Astrocyte (in vitro differentiated cells and primary cell): ENCODE measurements around the gene HNRNPUL1. TPM values are rescaled to one million over a fixed set of nuclear protein-coding genes. Genes with fewer than 3 reads are reported as not detected.

Experiments
- DNase-seq: peaks from one replicate; pipeline ENCODE4 v3.0.0-alpha.2; 2010; ENCODE audit warnings: low read depth
- FAIRE-seq: peaks from 2 replicates; lab custom pipeline; 2011; peaks lifted over from hg19 to GRCh38; lab: Jason Lieb, UNC
- H2AFZ ChIP-seq: 2 replicates; pipeline ENCODE4 v1.6.0; 2012; ENCODE audit warnings: low read depth, low read length, inconsistent platforms
- H3K27ac ChIP-seq: 2 replicates; pipeline ENCODE4 v1.5.1; 2011; ENCODE audit warnings: low read depth, low read length, inconsistent platforms
- H3K27me3 ChIP-seq: 2 replicates; pipeline ENCODE4 v1.6.0; 2011; ENCODE audit warnings: low read length, inconsistent platforms; ENCODE audit not compliant: insufficient read depth
- H3K36me3 ChIP-seq: 2 replicates; pipeline ENCODE4 v1.5.1; 2011; ENCODE audit warnings: low read length, inconsistent platforms; ENCODE audit not compliant: insufficient read depth
- H3K4me1 ChIP-seq: 2 replicates; pipeline ENCODE4 v1.5.1; 2011; ENCODE audit warnings: low read length, inconsistent platforms; ENCODE audit not compliant: insufficient read depth
- H3K4me2 ChIP-seq: 2 replicates; pipeline ENCODE4 v1.6.0; 2012; ENCODE audit warnings: low read length, inconsistent platforms
- H3K4me3 ChIP-seq: 2 replicates; pipeline ENCODE4 v1.5.1; 2011; ENCODE audit warnings: low read depth, mild to moderate bottlenecking, low read length, inconsistent platforms; ENCODE audit not compliant: insufficient read depth
- H3K79me2 ChIP-seq: 2 replicates; pipeline ENCODE4 v1.6.0; 2012; ENCODE audit warnings: mild to moderate bottlenecking, low read length, inconsistent platforms; ENCODE audit not compliant: insufficient read depth
- H3K9ac ChIP-seq: 2 replicates; pipeline ENCODE4 v1.6.0; 2012; ENCODE audit warnings: mild to moderate bottlenecking, low read length, inconsistent platforms
- H3K9me3 ChIP-seq: 2 replicates; pipeline ENCODE4 v1.5.1; 2012; ENCODE audit warnings: low read depth, mild to moderate bottlenecking, low read length, inconsistent platforms; ENCODE audit not compliant: insufficient read depth
- H4K20me1 ChIP-seq: 2 replicates; pipeline ENCODE4 v1.6.0; 2012; ENCODE audit warnings: low read length, inconsistent platforms; ENCODE audit not compliant: insufficient read depth
- H3K27ac Mint-ChIP-seq: one replicate; pipeline ENCODE4 v1.8.0; 2021; ENCODE audit warnings: mild to moderate bottlenecking, mixed read lengths; ENCODE audit not compliant: unreplicated experiment
- H3K27me3 Mint-ChIP-seq: one replicate; pipeline ENCODE4 v1.8.0; 2021; ENCODE audit warnings: low read depth, mixed read lengths; ENCODE audit not compliant: unreplicated experiment
- H3K36me3 Mint-ChIP-seq: one replicate; pipeline ENCODE4 v1.8.0; 2021; ENCODE audit warnings: low read depth, mixed read lengths; ENCODE audit not compliant: unreplicated experiment
- H3K4me1 Mint-ChIP-seq: one replicate; pipeline ENCODE4 v1.8.0; 2021; ENCODE audit warnings: low read depth, mixed read lengths; ENCODE audit not compliant: unreplicated experiment
- H3K4me3 Mint-ChIP-seq: one replicate; pipeline ENCODE4 v1.8.0; 2021; ENCODE audit warnings: mild to moderate bottlenecking, moderate library complexity, mixed read lengths; ENCODE audit not compliant: unreplicated experiment
- H3K9me3 Mint-ChIP-seq: one replicate; pipeline ENCODE4 v1.8.0; 2021; ENCODE audit warnings: mild to moderate bottlenecking, mixed read lengths; ENCODE audit not compliant: unreplicated experiment
- CTCF ChIP-seq: IDR thresholded peaks from 2 replicates; pipeline ENCODE4 v1.5.1; 2011; ENCODE audit warnings: low read depth, mild to moderate bottlenecking, inconsistent platforms, low read length, moderate library complexity; ENCODE audit not compliant: insufficient read depth
- EZH2 ChIP-seq: IDR thresholded peaks from 2 replicates; pipeline ENCODE4 v1.6.1; 2012; ENCODE audit warnings: mild to moderate bottlenecking, low read length, inconsistent platforms; ENCODE audit not compliant: insufficient read depth
- total RNA-seq: library from RNA; stranded (reverse); gene quantifications from 2 replicates; pipeline ENCODE4 v1.2.1, GENCODE V29; 2021

HNRNPUL1 gene
- total RNA-seq, 1 donor from 2014 or later, result 174 TPM

DNA sequence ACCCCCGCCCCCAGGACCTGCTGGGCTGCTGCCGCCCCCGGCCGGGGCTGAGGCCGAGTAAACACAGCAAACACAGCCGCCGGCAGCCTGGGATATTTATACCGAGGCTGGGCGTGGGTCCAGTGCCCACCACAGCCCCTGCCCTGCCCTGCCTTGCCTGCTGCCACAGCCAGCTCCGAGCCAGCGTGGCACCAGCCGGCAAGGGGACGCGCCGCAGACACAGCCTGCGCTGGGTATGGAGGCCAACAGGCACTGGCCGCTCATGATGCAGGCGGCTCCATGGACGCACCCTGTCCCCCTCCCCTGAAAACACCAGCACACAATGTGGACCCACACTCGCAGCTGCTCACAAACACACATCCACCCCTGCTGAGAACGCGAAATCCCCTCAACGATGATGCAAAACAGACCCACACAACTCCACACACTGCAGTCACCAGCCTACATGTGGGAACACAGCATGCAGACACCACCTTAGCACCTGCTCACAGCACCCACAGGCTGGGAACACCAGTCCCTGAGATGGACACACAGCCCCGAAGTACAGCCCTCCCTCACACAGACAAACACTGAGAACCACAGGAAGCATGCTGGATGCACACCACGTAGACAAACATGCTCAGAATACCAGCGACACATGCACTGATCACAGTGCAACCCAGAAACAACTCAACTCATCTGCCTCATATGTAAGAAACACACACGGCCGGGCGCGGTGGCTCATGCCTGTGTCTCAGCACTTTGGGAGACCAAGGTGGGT, 62.0 kb downstream of the HNRNPUL1 start:
- Histone ChIP-seq H3K4me1 (peaks cover 78% of the 10 kb centered on the region), H3K27ac (peak overlapping the region; percentile 100), H3K4me2 (peak overlapping the region; percentile 78), H2AFZ (no peak overlapping the region), H3K4me3 (peak overlapping the region; percentile 12), H3K9ac (peak overlapping the region; percentile 95), H3K9me3 (no peaks in the 10 kb centered on the region), H3K27me3 (no peaks in the 10 kb centered on the region), H4K20me1 (peaks cover 9% of the 10 kb centered on the region), H3K36me3 (peaks cover 12% of the 10 kb centered on the region), H3K79me2 (peaks cover 10% of the 10 kb centered on the region)
- Mint-ChIP-seq H3K4me3 (peak overlapping the region; percentile 37), H3K27ac (peak overlapping the region; percentile 70), H3K27me3 (no peaks in the 10 kb centered on the region), H3K36me3 (peaks cover 17% of the 10 kb centered on the region), H3K9me3 (no peaks in the 10 kb centered on the region), H3K4me1 (peaks cover 55% of the 10 kb centered on the region)
- DNase-seq (peak; percentile 80), FAIRE-seq (no peak)
- TF ChIP-seq EZH2 (no peak), CTCF (no peak)

- peak overlapping the region; percentile 3 for H3K4me3 ChIP-seq
- H3K4me3 Mint-ChIP-seq, result peak overlapping the region; percentile 36
- peak overlapping the region; percentile 78 for H3K4me2 ChIP-seq
- peaks cover 68% of the 10 kb centered on the region for H3K4me1 ChIP-seq
- peak overlapping the region; percentile 70 for H3K27ac Mint-ChIP-seq
- peaks cover 17% of the 10 kb centered on the region for H3K36me3 Mint-ChIP-seq
- peak overlapping the region; percentile 100 for H3K27ac ChIP-seq
- H3K9ac ChIP-seq, result peak overlapping the region; percentile 95
- H3K9me3 ChIP-seq, result no peaks in the 10 kb centered on the region
- peaks cover 11% of the 10 kb centered on the region for H4K20me1 ChIP-seq
- no peak for DNase-seq
- H3K27me3 ChIP-seq, result no peaks in the 10 kb centered on the region
- no peaks in the 10 kb centered on the region for H3K27me3 Mint-ChIP-seq
- H3K4me1 Mint-ChIP-seq, result peaks cover 50% of the 10 kb centered on the region
- no peaks in the 10 kb centered on the region for H3K9me3 Mint-ChIP-seq
- H2AFZ ChIP-seq, result no peak overlapping the region
- FAIRE-seq, result no peak
- H3K79me2 ChIP-seq, result peaks cover 10% of the 10 kb centered on the region
- peaks cover 14% of the 10 kb centered on the region for H3K36me3 ChIP-seq
- TF ChIP-seq CTCF (no peak), EZH2 (no peak)
Measured at GRCh38 chr19:41327076-41327575, 63.0 kb downstream of the HNRNPUL1 start.
